Mesodermal cell (in vitro differentiated cells): Measurements from ENCODE around the gene LRRTM3.

Experiments
- H3K27ac ChIP-seq: 2 replicates; pipeline ENCODE4 v1.7.0; 2013; ENCODE audit warnings: mild to moderate bottlenecking, low read depth, low read length, moderate library complexity; ENCODE audit not compliant: severe bottlenecking
- H3K36me3 ChIP-seq: 2 replicates; pipeline ENCODE4 v1.7.1; 2013; ENCODE audit warnings: mild to moderate bottlenecking, low read length, moderate library complexity; ENCODE audit not compliant: control insufficient read depth, insufficient read depth
- H3K4me1 ChIP-seq: one replicate; pipeline ENCODE4 v1.7.1; 2013; ENCODE audit warnings: mild to moderate bottlenecking, low read length; ENCODE audit not compliant: insufficient read depth, control insufficient read depth, poor library complexity, severe bottlenecking
- H3K4me3 ChIP-seq: 2 replicates; pipeline ENCODE4 v1.7.0; 2013; ENCODE audit warnings: low read length, control low read depth, mild to moderate bottlenecking; ENCODE audit not compliant: insufficient read depth, poor library complexity, severe bottlenecking; ENCODE audit errors: extremely low read depth
- H3K9me3 ChIP-seq: 2 replicates; pipeline ENCODE4 v1.7.1; 2013; ENCODE audit warnings: mild to moderate bottlenecking, low read length, moderate library complexity; ENCODE audit not compliant: control insufficient read depth
- WGBS, 2 experiments: methylation state at CpG; one replicate each; pipeline ENCODE4 v1.1.5; 2013; ENCODE audit warnings: missing lambda C conversion rate in 2 of 2; ENCODE audit not compliant: insufficient coverage in 2 of 2; 5-methylcytosine and 5-hydroxymethylcytosine counted together

LRRTM3 gene

DNA sequence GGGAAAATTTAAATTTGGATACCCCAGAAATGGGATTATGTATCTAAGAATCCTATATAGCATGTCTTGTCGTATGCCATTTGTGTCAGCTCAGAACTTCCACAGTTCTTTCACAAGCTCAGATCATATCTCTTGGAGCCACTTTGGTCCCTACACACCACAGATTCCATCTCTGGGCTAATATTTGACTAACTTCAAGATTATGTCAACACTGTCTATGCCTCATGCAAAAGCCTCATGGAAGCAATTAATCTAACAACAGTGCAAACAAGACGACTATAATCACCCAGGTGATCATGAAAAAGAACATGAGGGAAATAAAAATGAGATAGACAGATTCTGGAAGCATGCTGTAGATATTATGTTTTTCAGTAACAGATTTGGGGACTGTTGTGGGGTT, 189.1 kb downstream of the LRRTM3 start:
- no peaks in the 10 kb centered on the region for H3K36me3 ChIP-seq
- H3K27ac ChIP-seq: no peak overlapping the region
- no peak overlapping the region for H3K4me3 ChIP-seq
- 80 to 100% methylated on average over 1 to 2 of the region's 2 CpGs for WGBS, 2 experiments
- no peaks in the 10 kb centered on the region for H3K4me1 ChIP-seq
- no peaks in the 10 kb centered on the region for H3K9me3 ChIP-seq

DNA sequence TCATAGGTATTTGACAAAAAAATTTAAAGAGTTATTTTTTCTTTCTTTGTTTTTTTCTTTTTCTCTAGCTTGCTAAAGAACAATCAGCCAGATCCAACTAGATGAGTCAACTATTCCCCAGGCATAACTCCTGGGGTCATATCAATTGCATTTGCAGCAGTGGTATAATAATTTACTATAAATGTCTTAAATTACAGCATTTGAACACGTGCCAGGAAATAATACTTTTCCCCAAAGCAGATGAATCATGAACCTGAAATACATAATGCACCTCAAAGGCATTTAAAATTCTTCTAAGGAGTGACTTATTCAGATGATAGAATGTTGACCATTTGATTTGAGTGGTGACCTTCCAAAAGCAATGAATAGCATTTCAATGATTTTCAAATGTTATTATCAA, 190.1 kb downstream of the LRRTM3 start:
- no peaks in the 10 kb centered on the region for H3K4me1 ChIP-seq
- WGBS, 2 experiments: no CpG with 5 or more reads among the region's 1 CpG
- H3K9me3 ChIP-seq: no peaks in the 10 kb centered on the region
- H3K27ac ChIP-seq: no peak overlapping the region
- no peak overlapping the region for H3K4me3 ChIP-seq
- no peaks in the 10 kb centered on the region for H3K36me3 ChIP-seq

DNA sequence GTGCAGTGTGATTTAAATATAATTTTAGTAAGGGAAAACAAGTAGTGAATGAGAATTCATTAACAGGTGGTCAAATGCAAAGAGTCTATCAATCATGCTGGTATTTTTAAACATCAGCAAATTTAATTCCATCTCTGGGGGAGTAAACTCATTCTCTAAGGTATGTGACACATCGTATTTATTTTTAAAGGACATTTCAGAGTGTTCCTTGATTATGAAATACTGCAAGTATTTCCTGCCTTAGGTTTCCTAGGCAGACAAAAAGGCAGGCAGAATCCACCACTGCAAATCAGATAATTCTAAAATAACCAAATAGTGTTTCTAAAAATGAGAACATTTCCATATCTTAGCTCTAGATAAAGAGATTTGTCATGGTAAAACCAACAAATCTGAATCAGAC, 193.8 kb downstream of the LRRTM3 start:
- no peak overlapping the region for H3K4me3 ChIP-seq
- H3K27ac ChIP-seq: no peak overlapping the region
- H3K4me1 ChIP-seq: no peaks in the 10 kb centered on the region
- no peaks in the 10 kb centered on the region for H3K36me3 ChIP-seq
- H3K9me3 ChIP-seq: no peaks in the 10 kb centered on the region
- no CpG with 5 or more reads among the region's 1 CpG for WGBS, 2 experiments

- Histone ChIP-seq H3K4me1 (no peaks in the 10 kb centered on the region), H3K9me3 (no peaks in the 10 kb centered on the region), H3K4me3 (no peak overlapping the region), H3K27ac (no peak overlapping the region), H3K36me3 (no peaks in the 10 kb centered on the region)
- no CpG with 5 or more reads among the region's 2 CpGs for whole genome bisulfite sequencing, 2 experiments
Observed at GRCh38 chr10:67127441-67127840, 201.6 kb downstream of the LRRTM3 start.

GRCh38 chr10:67140641-67141040, 214.8 kb downstream of the LRRTM3 start:
- no peaks in the 10 kb centered on the region for H3K4me1 ChIP-seq
- no peak overlapping the region for H3K27ac ChIP-seq
- H3K4me3 ChIP-seq: no peak overlapping the region
- WGBS, 2 experiments: no CpG with 5 or more reads among the region's 2 CpGs
- no peaks in the 10 kb centered on the region for H3K9me3 ChIP-seq
- no peaks in the 10 kb centered on the region for H3K36me3 ChIP-seq

- WGBS, 2 experiments: 92 to 100% methylated on average over 5 of the region's 6 CpGs
- Histone ChIP-seq H3K4me1 (no peaks in the 10 kb centered on the region), H3K36me3 (no peaks in the 10 kb centered on the region), H3K9me3 (no peaks in the 10 kb centered on the region), H3K4me3 (no peak overlapping the region), H3K27ac (no peak overlapping the region)
Observed at GRCh38 chr10:67141300-67141699, 215.5 kb downstream of the LRRTM3 start.

DNA sequence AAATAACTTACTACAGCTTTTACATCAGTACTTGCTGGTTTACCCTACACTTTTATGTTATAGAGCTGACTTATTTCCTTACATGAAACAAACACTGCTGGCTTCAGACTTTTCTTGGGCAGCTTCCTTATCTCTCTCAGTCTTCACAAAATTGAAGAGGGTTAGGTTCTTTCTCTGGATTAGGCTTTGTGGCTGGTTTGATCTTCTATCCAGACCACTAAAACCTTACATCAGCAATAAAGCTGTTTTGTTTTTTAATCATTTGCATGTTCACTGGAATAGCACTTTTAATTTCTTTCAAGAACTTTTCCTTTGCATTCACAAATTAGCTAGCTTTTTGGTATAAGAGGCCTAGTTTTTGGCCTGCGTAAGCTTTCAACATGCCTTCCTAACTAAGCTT, 218.7 kb downstream of the LRRTM3 start:
- whole genome bisulfite sequencing, 2 experiments: 100% methylated on average over 1 of the region's 1 CpG; no CpG with 5 or more reads in 1 of the 2 experiments
- H3K27ac ChIP-seq: no peak overlapping the region
- H3K4me1 ChIP-seq: no peaks in the 10 kb centered on the region
- H3K36me3 ChIP-seq: no peaks in the 10 kb centered on the region
- H3K9me3 ChIP-seq: no peaks in the 10 kb centered on the region
- H3K4me3 ChIP-seq: no peak overlapping the region
